Hematopoietic multipotent progenitor cell treated with erythropoietin and hydrocortisone succinate and interleukin-3 and kit ligand, for 4 days (in vitro differentiated cells): Measurements from ENCODE around the gene GGTLC2.

Experiments
- DNase-seq: peaks from one replicate; pipeline ENCODE4 v3.0.0-alpha.2; 2015

GGTLC2 gene

DNA sequence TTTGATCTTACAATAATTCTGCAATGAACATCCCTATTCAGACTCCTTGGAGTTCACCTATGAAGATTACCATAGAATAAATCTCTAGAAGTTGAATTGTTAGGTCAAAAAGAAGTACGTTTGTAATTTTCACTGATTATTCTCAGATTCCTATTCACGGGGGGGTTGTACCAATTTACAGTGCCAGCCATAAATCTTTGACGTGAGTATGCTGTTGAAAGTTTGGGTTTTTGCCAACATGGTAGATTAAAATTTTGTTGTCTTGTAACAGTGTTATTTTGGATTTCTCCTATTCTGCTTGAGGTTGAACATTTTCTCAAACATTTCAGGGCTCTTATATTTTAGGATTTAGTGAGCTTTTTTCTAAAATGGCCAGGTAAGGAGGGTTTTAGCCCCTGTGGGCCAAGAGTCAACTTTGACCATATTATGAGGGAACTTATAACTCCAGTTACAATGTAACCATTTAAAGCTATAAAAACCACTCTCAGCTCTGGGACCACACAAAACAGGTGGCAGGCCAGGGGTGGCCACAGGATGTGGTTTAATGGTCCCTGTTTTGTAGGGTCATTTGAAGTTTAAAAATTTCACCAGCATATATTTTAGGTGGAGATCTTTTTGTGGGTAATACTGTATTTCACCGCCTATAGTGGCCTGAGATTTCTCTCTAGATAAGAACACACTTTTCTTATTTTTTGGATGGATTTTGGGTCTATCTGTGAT, 25.8 kb downstream of the GGTLC2 start:
- DNase-seq: no peak

DNA sequence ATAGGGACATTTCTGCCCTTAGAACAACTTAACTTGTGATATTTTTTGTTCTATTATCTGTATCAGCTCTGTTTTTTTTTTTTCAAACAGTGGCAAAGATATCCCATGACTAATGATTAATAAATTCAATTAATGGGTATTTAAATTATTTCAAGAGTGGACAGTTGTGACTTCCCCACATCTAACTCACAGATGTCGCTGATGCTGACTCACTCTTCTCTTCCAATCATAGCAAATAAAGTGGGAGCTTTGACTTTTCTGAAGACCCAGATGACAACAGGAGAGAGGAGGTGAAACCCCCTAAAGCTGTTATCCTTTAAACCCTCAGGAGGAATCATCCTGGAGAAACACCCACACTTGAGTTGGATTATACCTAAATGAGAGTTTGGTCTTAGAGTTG, 27.1 kb downstream of the GGTLC2 start:
- no peak for DNase-seq

DNA sequence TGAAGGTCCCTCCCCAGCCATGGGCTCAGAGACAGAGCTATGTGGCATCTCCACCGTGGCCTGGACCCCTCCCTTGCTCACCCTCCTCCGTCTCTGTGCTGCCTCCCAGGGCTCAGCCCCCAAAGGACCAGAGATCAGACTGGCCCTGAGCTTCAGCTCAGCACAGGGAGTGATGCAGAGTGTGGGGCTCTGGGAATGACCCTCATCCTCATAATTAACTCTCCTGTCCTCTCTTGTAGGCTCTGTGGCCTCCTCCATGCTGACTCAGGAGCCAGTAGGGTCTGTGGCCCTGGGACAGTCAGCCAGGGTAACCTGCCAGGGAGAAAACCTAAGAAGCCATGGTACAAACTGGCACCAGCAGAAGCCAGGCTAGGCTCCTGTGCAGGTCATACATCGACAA, 28.7 kb downstream of the GGTLC2 start:
- DNase-seq: no peak

DNA sequence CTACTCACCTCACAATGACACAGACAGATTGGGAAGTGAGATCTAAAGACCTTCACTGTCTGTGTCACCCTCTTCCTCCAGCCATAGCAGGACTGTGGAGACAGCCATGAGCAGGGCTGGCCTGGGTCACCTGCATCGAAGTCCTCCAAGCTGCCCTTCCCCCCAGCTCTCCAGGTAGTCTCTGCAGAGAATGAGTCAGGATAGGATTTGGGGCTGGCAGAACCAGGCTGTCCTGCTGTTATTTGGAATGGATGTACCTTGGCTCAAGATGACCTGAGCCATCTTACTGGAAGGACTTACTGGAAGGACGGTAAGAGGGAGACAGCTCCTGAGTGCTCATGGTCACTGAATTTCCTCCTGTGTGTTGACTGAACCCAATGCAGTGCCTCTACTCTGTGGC, 29.2 kb downstream of the GGTLC2 start:
- no peak for DNase-seq

DNA sequence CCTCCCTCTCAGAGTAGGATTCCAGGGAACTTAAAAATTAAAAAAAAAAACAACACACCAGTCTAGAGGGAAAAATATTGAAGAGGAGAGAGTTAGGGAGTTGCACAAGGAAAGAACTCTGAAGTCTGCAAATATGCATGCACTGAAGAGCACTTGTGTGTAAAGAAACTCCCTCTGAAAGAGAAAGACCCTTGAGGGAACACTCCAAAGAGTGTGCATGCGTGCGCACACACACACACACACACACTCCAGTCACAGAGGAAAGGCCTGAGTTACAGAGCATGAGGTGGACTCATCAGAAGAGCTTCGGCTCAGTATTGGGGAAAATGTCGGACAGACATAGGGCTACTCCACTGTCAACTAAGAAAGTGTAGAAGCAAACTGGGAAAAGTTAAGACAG, 30.1 kb downstream of the GGTLC2 start:
- no peak for DNase-seq

DNA sequence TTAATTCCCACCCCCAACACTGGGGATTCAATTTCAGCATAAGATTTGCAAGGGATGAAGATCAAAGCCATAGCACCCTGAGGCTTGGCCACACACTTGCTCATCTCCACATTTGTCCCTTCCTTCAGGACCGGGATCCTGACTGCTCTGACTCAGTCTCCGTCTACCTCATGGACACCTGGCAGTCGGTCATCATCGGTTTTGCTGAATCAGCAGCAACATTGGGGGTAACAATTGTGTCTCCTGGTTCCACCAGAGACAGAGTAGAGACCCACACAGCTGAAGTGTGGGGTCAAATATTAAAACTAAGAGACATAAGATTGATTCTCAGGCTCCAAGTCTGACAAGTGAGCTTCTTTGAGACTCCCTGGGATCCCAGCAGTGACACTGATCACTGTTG, 34.6 kb downstream of the GGTLC2 start:
- no peak for DNase-seq

DNA sequence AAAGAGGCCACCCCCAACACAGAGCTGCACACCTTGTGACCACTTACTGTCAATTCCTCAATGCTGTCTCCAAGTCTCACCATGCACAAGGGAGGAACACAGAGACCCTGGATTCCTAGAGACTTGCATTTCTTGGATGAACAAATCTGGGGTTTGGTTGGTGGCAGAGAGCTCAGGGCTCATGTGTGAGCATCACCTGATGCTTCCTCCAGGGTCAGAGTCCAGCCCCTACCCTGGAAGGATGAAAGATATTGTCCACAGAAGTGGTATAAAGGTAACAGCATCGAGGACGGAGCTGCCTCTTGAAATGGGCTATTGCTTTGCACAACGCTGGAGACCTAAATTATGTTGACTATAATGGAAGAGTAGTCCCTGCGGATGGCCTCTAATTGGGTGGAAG, 36.0 kb downstream of the GGTLC2 start:
- DNase-seq: no peak

DNA sequence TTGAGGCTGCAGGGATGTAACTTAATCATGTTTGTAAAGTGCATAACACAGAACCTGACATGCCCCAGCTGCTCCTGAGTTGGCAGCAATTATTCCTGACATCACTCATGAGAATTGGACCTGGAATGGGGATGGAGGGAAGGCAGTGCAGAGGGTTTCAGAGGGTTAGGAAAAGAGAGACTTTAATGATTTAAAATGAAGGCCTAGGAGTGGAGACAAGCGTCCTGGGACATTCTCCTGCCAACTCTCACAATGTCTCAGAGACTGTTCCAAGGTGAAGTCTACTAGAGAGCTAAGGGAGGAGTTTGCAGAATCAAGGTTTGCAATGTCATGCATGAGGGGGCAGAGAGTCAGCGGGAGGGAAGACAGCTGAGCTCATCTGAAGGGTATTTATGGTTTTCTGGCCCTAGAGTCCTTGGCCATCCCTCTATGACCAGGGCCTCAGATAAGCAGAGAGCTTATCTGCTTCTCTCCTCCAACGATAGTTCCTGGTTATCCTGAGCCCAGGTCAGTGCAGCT, 36.9 kb downstream of the GGTLC2 start:
- DNase-seq: peak; percentile 17

DNA sequence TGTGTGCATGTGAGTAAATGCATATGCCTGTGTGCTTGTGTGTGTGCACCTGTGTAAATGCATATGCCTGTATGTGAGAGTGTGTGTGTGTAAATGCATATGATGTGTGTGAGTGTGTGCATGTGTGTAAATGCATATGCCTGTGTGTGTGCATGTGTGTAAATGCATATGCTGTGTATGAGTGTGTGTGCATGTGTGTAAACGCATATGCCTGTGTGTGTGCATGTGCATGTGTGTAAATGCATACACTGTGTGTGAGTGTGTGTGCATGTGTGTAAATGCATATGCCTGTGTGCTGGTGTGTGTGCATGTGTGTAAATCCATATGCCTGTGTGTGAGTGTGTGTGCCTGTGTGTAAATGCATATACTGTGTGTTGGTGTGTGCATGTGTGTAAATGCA, 37.8 kb downstream of the GGTLC2 start:
- DNase-seq: no peak

DNA sequence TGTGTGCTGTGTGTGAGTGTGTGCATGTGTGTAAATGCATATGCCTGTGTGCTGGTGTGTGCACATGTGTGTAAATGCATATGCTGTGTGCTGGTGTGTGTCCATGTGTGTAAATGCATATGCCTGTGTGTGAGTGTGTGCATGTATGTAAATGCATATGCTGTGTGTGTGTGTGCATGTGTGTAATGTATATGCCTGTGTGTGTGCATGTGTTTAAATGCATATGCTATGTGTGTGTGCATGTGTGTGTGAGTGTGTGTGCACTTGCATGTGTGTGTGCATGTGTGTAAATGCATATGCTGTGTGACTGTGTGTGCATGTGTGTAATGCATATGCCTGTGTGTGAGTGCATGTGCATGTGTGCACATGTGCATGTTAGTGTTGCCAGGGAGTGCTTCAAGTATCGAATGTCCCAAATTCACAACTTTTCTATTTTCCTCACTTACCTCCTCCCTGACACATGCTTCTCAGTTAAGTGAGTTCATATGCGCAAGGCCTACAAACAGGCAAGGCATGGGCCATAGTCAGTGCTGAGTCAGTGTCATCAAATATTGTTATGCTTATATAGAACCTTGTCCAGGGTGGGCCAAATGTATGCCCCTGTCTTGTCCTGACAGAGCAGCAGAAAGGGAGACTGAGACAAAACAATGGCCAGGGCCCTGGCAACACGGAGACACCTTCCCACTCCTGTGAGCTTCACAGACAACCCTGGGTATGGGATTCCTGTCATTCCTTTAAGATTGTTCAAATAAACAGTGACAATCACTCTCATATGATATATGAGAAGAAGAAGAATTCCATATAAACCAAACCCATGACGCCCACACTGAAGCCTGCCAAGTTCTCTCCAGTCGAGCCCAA, 38.6 kb downstream of the GGTLC2 start:
- DNase-seq: no peak

DNA sequence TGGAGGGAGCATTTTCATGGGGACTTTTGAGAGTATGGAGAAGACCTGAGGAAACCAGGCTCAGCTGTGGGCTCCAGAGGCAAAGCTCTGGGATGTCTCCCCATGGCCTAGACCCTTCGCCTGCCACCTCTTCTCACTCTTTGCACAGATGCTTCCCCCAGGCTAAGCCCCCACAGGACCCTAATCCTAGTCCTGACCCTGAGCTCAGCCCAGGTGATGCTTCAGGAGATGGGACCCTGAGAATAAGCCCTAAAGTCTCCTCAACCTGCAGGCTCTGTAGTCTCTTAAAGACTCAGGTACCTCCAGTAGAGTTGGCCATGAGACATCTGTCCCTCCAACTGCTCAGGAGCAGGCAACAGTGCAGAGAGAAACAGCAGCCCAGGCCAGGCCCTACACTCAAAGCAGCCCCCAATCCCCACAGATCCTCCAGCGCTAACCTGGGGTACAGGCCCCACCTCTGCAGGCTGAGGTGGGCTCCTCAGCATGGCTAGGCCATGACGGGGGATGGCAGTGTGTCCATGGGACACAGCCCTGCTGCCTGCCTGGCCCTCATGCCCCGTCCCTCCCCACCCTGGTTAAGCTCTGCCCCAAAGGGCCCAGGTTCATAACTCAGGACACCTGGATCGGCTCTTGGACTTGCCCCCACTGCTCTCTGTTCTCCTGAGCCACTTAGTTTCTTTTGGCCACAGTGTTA, 39.4 kb downstream of the GGTLC2 start:
- no peak for DNase-seq

DNA sequence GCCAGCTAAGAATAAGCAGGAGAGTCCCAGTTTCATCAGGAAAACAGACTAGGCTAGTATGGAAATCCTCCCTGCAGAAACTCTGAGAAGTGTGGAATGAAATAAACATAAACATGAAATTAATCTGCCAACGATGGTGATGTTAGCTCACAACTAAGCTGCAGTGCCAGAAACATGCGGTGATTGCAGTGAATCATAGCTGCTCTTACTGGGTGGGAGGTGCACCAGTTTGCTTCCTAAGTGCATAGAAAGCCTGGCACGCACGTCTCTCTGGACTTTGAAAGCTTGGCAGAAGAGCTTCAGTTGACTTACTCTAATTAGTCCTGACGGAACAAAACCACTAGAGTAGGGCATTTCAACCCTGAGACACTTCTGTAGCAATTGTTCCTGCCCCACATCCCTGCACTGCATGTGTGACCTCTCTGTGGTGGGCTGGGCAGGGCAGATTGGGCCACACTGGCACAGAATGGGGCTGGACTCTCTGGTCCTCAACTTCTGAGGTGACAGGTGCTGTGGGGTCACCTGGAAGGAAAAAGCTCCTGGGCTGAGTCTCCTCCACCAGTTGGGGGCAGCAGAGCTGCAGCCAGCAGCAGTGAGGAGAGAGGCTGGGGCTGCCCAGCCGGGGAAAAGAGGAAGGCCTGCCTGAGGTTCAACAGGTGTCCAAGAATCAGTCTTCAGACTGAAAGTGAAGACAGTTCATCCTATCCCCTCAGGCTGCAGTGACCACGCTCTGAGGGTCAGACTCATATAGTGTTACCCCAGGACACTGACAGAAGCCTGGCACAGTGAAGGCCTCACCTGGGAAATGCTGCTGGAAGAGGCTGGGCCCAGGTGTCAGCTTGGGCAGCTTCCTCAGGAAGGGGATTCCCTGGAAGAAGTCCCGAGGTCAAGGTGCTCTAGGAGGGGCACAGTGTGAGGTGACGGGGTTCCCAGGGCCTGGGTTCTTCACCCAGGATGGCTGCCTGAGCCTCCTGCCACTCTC, 40.5 kb downstream of the GGTLC2 start:
- DNase-seq: peak; percentile 68

DNA sequence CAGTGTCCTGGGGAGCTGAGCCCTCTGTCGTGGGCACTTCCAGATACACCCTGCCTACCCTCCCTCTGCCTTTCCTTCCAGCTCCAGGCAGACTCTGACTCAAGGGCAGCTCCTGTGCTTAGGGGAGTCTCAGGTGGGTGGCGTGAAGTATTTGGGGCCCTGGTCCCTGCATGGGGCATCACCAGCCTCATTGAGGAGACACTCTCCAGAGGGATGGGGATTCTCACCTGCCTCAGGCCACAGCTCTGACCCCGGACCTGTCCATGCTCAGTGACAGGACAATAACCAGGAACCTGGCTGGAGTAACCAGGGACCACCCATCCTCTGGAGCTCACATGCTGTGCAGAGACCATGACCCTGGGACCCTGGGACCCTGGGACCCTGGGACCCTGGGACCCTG, 41.2 kb downstream of the GGTLC2 start:
- no peak for DNase-seq

DNA sequence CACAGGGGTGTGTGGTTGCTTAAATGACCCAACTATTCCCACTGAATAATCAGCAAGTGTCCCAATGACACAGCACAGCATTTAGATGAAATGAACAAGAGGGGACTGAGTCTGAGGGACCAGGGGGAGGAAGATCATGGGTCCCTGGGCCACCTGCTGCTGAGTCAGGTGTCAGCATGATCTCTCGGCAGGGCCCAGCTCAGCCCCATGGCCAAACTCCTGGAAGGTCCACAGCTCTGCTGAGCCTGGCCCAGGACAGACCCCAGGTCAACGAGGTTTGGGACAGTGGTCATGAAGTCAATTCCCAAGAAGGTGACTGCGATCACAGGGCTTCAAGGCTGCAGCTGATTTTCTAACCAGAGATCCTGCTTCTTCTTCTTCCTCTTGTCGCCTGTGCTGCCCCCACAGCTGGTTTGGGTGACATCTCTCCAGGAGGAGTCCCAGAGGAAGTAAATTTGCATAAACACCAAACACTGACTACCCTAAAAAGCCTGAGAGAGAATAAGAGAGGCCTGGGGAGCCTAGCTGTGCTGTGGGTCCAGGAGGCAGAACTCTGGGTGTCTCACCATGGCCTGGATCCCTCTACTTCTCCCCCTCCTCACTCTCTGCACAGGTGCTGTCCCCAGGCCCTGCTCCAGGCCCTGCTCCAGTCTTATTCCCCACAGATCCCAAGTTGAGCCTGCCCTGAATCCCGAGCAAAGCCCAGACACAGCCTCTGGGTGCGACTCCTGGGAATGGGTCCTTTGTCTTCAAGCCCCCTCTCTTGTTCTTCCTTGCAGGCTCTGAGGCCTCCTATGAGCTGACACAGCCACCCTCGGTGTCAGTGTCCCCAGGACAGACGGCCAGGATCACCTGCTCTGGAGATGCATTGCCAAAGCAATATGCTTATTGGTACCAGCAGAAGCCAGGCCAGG, 42.0 kb downstream of the GGTLC2 start:
- DNase-seq: peak; percentile 13

DNA sequence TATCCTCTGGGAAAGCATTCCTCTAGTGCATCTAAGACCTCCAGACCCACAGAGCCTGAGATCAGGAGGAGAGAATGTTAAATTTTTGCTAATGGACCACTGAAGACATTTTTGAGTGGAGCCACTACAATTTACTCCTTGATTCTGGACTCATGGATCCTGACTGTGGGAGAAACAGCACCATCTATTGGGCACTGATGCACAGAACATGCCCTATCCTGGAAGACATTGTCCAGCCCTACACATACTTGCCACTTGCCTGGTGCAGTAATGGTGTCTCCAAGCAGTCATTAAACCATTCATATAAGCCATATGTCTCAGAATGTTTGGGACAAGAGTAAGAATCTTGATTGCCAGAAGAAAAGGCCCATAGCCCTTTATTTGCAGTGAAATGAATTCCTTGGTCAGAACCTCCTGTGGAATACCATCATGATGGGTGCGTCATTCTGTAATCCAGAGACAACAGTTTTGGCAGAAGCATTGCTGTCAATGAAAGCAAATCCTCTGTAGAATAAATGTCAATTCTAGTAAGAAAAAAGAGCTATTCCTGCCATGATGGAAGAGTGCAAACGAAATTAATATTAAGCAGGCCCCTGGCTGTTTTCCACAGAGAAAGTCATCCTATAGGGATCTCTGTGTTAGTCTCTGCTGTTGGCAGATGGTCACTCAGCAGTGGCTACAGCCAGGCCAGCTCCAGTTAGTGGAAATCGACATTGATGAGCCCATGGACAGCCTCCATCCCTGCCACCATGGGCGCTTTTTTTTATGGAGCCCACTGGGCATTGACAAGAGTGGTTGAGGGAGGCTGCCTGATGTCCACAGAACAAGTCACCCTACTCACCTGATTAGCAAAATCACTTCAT, 43.5 kb downstream of the GGTLC2 start:
- peak; percentile 76 for DNase-seq

DNA sequence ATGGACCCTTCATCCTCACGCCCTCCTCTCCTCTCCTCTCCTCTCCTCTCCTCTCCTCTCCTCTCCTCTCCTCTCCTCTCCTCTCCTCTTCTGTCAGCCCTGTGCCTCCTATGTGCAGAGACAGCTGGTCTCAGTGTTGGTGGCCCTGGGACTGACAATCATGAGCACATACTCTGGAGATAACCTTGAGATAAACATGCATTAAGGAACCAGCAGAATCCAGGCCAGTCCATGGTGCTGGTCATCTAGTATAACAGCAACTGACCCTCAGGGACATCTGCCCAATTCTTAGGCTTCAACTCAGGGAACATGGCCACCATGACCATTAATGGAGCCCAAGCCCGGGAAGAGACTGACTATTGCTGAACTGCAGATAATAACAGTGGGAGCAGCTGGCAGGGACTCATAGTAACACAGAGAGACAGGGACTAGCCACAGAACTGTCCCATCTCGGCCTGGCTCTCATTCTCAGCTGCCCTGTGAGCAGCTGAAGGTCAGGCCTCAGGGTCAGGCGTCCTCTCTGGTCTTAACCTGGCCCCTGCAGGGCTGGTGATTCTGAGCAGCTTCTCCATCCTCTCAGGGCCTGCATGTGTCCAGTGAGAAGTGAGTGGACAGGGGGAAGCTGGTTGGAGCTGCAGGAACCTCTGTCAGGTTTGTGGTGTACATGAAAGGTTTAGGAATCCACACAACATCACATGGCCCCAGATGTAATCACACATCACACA, 45.4 kb downstream of the GGTLC2 start:
- DNase-seq: no peak

DNA sequence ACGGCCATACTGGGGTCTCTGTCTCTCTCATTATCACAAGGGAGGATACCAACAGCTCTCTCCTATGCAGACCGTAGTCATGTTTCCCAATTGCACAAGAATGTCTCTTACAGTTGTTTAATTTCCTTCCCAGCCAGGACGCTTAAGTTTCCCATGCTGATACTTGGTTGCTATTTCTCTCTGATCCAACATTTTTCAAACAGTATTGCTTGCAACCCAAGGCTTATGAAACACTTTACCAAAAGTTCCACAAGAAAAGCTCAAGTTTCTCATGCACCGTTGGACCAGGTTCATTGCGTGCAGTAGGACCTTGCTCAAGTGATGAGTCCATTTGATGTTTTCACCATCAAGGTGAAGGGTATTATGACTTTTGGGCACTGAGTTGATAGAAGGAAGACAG, 46.6 kb downstream of the GGTLC2 start:
- no peak for DNase-seq

DNA sequence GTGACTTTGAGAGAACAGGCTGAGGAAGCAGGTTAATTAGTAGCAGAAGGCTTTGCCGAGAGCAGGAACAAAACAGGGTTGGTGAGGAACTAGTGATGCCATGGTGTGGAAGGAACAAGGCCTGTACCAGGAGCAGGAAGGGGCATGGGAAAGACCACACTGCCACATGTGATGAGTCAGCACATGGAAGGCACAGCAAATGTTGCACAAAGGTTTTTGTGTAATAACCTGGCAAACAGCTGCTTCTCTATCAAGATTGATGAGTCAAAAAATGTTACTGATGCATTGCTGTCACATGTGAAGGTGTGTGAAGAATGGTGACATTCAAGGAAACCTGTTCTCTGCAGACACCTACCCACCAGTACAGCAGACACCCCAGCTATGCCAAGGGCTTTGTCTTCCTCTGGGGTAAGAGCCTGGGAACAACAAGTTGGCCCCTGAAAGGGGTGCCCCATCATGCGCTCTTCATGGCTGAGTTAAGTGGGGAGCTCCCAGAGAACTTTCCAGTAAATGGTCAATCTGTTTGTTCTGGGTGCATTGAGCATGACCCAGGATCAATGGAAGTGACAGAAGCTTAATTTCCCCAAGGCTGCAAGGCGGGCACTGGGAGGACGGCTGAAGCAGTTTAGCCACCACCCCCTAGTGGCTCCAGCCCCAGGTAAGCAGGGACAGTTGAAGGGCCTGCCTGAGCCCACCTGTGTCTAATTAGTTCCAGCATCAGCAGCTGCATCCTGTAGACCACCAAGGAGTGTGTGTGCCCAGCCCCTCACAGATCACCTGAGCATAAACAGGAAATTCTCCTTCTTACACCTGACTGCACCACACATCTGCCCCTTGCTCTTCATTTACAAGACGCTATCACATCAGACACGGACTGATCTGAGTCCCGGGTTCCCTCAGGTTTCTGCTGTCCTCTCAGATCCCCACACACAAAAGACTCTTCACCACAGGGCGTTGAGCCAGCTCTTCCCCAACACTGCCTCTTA, 47.6 kb downstream of the GGTLC2 start:
- peak; percentile 40 for DNase-seq
